ENCODE data around the gene ALMS1.
"Not testable (repeated sequence)": the region's sequence is repeated elsewhere in the genome, so short reads cannot be mapped to it uniquely, and the experiment has no call there.

Gene ALMS1

GRCh38 chr2:73402386-73403103 lies 16.9 kb downstream of the ALMS1 start:
- DNase-seq (ENCODE audit: low spot score): no peak

DNA sequence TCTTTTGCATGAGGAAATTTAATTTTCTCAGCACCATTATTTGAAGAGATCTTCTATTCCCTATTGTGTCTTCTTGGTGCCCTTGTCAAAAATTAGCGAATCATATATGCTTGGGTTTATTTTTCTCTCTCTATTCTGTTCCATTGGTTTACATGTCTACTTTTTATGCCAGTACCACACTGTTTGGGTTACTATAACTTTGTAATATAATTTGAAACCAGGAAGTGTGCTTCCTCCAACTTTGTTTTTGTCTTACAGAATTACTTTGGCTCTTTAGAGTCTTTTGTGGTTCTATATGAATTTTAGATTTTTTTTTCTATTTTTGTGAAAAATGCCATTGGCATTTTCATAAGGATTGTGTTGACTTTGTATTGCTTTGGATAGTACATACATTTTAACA lies 17.6 kb downstream of the ALMS1 start:
- no peak for DNase-seq (ENCODE audit: low spot score)

DNA sequence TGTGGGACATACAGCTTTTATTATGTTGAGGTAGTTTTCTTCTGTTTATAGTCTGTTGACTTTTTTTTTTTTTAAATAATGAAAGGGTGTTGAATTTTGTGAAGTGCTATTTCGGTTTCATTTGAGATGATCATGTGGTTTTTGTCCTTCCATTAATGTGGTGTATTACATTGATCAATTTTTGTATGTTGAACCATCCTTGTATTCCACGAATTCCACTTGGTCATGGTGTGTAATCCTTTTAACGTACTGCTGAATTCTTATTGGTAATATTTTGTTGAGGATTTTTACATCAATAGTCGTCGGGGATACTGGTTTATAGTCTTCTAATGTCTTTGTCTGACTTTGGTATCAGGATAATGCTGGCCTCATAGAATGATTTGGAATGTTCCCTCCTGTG lies 18.8 kb downstream of the ALMS1 start:
- DNase-seq (ENCODE audit: low spot score): no peak

DNA sequence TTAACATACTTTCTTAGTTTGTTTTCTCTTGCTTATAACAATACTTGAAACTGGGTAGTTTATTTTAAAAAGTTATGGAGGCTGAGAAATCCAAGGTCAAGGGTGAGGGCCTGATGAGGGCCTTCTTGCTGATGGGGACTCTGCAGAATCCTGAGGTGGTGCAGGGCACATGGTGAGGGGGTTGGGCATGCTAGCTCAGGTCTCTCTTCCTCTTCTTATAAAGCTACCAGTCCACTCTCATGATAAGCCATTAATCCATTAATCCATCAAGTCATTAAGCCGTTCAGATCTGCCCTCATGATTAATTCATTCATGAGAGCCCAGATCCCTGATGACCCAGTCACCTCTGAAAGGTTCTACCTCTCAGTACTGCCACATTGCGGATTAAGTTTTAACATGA lies 21.4 kb downstream of the ALMS1 start:
- DNase-seq (ENCODE audit: low spot score): no peak

DNA sequence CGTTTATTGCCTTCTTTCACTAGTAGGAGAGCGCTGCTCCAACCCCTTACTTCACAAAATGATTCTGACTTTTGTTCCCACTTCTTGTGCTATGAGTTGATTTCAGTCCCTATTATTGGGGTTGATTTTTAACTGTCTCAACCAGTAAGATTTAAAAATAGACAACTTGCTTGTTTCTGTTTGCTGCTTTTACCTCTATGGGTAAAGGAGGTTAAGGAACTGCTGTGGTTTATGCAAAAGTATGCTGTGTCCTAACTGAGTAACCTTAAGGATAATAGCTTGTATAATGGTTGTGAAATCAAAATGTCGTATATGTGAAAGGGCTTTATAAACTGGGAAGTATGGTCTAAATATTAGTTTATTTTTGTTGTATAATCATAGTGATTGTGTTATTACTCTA lies 22.6 kb downstream of the ALMS1 start:
- DNase-seq (ENCODE audit: low spot score): no peak

DNA sequence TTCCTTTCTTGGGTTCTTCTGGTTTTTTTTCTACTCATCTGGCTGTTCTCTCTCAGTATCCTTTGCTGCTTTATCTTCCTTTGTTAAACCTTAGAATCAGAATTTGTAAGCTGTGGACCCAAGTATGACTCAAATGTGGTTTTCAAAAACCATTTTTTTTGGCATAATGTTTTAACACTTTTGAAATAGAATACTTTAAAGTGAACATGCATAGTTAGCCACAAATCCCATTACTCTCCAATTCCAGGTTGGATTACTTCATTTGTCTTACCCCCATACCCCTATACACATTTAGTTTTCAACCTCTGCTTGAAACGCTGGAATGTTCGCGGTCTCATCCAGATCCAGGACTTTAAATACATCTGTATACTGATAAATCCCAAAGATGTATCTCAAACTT lies 29.1 kb downstream of the ALMS1 start:
- no peak for DNase-seq (ENCODE audit: low spot score)

DNA sequence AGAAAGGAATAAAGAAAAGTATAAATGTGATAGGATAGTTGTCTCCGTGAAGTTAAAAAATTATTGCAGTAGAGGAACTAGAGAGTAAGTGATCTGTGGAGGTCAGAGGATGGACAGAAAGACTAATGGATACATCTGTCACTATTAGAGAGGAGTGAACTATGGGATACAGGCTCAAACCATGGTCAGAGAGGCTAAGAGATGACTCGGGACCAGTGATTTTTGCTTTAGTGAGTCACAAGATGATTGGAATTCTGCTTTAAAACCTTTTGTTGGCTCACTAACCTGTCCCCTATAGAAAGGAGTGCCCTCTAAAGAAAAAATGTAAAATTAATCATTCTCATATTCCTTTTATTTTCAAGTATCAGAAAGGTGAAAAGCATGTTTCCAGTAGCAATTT lies 30.3 kb downstream of the ALMS1 start:
- DNase-seq (ENCODE audit: low spot score): no peak

DNA sequence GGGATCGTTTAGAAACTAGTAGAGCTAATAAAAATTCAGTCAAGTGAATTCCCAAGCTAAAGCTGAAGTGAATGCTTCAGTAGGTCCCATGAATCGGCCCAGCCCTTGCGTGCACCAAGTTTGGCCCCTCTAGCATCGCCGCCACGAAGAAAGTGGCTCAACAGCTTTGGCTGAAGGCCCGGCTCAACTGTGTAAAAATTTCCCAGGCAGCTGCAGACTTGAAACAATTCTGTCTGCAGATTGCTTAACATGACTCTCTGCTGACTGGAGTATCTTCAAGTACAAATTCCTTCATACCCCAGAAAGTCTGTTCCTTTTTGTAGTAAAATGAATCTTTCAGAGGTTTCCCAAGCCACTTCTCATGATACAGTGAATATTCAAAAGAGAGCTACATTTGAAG lies 32.7 kb downstream of the ALMS1 start:
- no peak for DNase-seq (ENCODE audit: low spot score)

- no peak for DNase-seq (ENCODE audit: low spot score)
Observed at GRCh38 chr2:73423913-73424312, 38.3 kb downstream of the ALMS1 start.

- DNase-seq (ENCODE audit: low spot score): no peak
Observed at GRCh38 chr2:73426176-73426575, 40.5 kb downstream of the ALMS1 start.

- DNase-seq (ENCODE audit: low spot score): no peak
Observed at GRCh38 chr2:73436019-73436418, 50.4 kb downstream of the ALMS1 start.

DNA sequence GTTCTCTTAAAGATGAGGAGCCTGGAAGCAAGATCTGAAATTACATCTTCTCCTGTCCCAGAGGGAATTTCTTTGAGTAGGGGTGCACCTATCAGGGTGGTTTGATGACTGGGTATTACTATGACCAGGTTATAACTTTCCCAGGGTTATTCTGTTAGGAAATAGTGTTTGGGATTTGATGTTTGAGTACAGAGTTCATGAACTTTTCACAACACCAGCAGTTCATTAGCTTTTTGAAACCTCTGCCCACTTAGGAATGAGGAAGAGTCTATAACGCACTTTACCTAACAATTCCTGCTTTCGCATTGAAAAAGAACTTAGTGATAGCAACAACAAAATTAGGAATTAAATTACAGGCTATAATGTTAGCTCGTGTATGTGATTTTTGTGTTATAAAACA lies 58.6 kb downstream of the ALMS1 start:
- DNase-seq (ENCODE audit: low spot score): no peak

DNA sequence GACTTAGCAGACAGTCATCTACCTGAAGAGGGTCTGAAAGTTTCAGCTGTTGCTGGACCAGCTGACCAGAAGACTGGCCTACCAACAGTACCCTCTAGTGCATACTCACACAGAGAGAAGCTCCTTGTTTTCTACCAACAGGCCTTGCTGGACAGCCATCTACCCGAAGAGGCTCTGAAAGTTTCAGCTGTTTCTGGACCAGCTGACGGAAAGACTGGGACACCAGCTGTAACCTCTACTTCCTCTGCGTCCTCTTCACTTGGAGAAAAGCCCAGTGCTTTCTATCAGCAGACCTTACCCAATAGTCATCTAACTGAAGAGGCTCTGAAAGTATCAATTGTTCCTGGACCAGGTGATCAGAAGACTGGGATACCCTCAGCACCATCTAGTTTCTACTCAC lies 63.2 kb downstream of the ALMS1 start:
- DNase-seq (ENCODE audit: low spot score): no peak

DNA sequence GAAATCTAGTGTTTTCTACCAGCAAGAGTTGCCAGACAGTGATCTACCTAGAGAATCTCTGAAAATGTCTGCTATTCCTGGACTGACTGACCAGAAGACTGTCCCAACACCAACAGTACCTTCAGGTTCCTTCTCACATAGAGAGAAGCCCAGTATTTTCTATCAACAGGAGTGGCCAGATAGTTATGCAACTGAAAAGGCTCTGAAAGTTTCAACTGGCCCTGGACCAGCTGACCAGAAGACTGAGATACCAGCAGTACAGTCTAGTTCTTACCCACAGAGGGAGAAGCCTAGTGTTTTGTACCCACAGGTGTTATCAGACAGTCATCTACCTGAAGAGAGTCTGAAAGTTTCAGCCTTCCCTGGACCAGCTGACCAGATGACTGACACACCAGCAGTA lies 63.8 kb downstream of the ALMS1 start:
- DNase-seq (ENCODE audit: low spot score): no peak

DNA sequence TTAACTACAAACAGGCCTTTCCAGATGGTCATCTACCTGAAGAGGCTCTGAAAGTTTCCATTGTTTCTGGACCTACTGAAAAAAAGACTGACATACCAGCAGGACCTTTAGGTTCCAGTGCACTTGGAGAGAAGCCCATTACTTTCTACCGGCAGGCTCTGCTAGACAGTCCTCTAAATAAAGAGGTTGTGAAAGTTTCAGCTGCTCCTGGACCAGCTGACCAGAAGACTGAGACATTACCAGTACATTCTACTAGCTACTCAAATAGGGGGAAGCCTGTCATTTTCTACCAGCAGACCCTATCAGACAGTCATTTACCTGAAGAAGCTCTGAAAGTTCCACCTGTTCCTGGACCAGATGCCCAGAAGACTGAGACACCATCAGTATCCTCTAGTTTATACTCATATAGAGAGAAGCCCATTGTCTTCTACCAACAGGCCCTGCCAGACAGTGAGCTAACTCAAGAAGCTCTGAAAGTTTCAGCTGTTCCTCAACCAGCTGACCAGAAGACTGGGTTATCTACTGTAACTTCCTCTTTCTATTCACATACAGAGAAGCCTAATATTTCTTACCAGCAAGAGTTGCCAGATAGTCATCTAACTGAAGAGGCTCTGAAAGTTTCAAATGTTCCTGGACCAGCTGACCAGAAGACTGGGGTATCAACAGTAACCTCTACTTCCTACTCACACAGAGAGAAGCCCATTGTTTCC lies 65.8 kb downstream of the ALMS1 start:
- DNase-seq (ENCODE audit: low spot score): no peak

DNA sequence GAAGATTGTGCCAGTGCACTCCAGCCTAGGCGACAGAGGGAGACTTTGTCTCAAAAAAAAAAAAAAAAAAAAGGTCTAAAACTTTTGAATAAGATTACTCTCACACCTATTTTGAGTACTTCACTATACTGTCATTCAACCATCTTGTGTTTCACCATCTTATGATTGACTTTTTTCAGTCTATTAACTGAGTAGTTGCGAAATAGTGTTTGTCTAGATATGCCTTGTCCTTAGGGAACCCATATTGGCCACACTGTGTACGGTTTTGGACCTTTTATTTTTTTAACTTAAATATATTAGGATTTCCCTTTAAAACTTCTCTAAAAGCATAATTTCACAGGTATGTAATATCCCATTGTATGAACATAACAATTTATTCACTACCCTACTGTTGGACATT lies 72.3 kb downstream of the ALMS1 start:
- DNase-seq (ENCODE audit: low spot score): no peak

DNA sequence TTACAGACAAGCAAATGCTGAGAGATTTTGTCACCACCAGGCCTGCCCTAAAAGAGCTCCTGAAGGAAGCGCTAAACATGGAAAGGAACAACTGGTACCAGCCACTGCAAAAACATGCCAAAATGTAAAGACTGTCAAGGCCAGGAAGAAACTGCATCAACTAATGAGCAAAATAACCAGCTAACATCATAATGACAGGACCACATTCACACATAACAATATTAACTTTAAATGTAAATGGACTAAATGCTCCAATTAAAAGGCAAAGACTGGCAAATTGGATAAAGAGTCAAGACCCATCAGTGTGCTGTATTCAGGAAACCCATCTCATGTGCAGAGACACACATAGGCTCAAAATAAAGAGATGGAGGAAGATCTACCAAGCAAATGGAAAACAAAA lies 76.8 kb downstream of the ALMS1 start:
- DNase-seq (ENCODE audit: low spot score): not testable (repeated sequence)

GRCh38 chr2:73468376-73468775 lies 82.7 kb downstream of the ALMS1 start:
- DNase-seq (ENCODE audit: low spot score): no peak

- not testable (repeated sequence) for DNase-seq (ENCODE audit: low spot score)
Observed at GRCh38 chr2:73483874-73484273, 98.2 kb downstream of the ALMS1 start.

DNA sequence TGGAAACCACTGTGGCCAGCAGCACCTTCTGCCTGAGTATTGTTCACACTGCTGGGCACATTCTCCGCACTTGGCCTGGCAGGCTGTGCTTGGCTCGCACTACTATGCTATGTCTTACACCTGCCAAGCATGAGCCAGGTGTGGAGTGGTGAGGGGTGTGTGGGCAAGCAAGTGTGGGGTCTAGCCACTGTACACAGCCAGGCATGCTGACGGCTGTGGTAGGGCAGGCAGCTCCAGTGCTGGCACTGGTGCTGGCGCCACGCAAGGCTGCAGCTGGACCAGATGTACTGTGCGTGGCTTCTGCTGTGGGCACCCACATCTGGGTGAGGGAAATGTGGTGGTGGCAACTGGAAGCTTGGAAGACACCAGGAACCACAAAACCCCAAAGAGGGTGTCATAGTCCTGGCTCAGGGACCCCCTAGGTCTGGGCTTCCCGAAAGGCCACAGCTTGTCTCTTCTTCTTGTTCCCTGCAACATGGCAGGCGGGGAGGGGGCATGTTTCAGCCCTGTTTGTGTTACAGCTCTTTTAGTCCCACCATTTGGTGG lies 101.5 kb downstream of the ALMS1 start:
- DNase-seq (ENCODE audit: low spot score): no peak

- DNase-seq (ENCODE audit: low spot score): no peak
Observed at GRCh38 chr2:73488079-73488478, 102.4 kb downstream of the ALMS1 start.

GRCh38 chr2:73489053-73489452 lies 103.4 kb downstream of the ALMS1 start:
- DNase-seq (ENCODE audit: low spot score): no peak

DNA sequence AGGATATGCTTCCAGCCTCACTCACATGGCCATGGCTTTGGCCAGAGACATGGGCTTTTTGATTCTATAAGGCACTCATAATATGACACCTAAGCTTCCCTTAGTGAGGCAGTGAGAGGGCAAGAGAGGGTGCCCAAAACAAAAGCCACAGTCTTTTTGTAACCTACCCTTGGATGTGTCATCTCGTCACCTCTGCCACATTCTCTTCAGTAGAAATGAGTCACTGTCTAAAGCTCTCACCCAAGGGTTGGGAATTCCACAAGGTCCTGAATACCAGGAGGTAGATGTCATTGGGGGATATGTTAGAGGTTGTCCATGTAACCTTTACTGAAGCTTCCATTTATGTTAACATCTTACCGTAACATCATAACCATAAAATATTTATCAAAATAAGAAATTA lies 108.4 kb downstream of the ALMS1 start:
- peak; percentile 44 for DNase-seq (ENCODE audit: low spot score)
